ENCODE results near the gene MYH11.

DNA sequence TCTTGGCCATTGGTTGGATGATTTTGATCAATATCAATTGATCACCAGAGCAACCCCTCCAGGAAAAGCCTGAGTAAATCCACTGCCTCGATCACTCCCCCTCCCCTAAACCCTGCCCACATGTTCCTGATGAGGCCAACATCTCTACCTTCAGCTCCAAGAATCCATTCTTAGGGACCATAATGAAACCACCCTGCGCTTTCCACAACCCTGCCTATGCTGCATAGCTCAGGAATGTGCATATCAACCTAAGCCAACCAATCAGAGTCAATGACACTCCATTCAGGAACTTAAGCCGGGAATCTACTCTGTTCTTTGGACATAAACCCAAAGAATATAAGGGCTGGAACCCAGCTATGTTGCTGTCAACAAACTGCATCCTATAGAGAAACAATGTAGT is 86.3 kb downstream of the MYH11 start:
- TF ChIP-seq BHLHE40 (IDR thresholded peaks at IDR 0.05; ENCODE audit: borderline replicate concordance) (no peak), ARNT (IDR thresholded peaks at IDR 0.05) (no peak), SP1 (IDR thresholded peaks at IDR 0.05) (no peak), HDGF (IDR thresholded peaks at IDR 0.05; ENCODE audit: borderline replicate concordance) (no peak), ELF4 (IDR thresholded peaks at IDR 0.05) (no peak)

All from HEK293T (cell line).